IPS-18c (cell line): ENCODE measurements around the gene SNX20.

Experiments used
- H3K4me3 ChIP-seq: 2 replicates; pipeline ENCODE4 v1.7.0; 2013; ENCODE audit warnings: low read depth, mild to moderate bottlenecking, low read length, moderate library complexity; ENCODE audit not compliant: insufficient read depth
- H3K9me3 ChIP-seq: one replicate; pipeline ENCODE4 v1.6.1; 2013; ENCODE audit warnings: mild to moderate bottlenecking, low read length, moderate library complexity; ENCODE audit not compliant: control insufficient read depth, insufficient read depth

SNX20 gene

GRCh38 chr16:50692644-50692998 is 11.5 kb upstream of the SNX20 start:
- no peaks in the 10 kb centered on the region for H3K9me3 ChIP-seq
- no peak overlapping the region for H3K4me3 ChIP-seq

DNA sequence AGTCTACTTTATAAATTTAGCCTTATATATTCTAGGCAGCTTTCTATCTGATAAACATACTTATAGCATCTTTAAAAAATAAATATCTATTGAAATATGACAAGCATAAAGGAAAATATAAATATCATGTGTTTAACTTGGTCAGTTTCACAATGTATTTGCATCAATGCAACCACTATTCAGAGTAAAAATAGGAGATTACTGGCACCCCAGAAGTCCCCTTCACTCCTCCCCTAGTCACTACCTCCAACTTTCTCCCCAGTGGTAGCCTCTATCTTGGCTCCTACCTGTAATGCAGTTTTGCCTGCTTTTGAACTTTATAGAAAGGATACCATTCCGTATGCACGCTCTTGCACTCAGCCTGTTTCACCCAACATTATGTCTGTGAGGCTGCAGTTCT is 9.1 kb upstream of the SNX20 start:
- Histone ChIP-seq H3K4me3 (no peak overlapping the region), H3K9me3 (no peaks in the 10 kb centered on the region)

GRCh38 chr16:50688867-50689266 is 7.8 kb upstream of the SNX20 start:
- no peak overlapping the region for H3K4me3 ChIP-seq
- H3K9me3 ChIP-seq, result no peaks in the 10 kb centered on the region

- H3K4me3 ChIP-seq, result no peak overlapping the region
- H3K9me3 ChIP-seq, result no peaks in the 10 kb centered on the region
Measured at GRCh38 chr16:50688083-50688482, 7.0 kb upstream of the SNX20 start.

- H3K4me3 ChIP-seq, result no peak overlapping the region
- no peaks in the 10 kb centered on the region for H3K9me3 ChIP-seq
Measured at GRCh38 chr16:50685462-50686063, 4.5 kb upstream of the SNX20 start.

DNA sequence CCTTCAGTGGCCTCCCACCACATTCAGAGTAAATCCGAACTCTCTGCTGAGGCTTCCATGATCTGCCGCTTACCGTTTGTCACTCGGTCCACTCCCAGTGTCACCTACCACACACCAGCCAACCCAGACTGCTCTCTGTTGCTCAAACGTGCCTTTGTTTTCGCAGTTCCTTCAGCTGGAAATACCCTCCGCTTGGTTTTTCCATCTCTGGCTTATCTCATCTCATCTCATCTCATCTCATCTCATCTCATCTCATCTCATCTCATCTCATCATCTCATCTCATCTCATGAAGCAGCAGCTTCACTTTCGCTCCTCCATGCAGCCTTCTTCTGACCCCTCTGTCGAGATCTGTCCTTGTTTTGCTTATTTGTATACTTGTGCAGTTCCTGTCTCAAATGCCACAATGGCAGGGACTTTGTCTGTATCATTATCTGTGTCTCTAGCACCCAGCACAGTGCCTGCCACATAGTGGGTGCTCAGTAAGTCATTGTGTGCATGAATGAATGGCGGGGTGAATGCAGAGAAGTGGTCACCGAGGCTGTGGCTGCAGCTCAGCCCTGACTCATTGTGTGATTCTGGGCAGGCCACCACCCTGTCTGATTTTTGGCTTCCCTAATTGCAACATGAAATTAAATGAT is 3.8 kb upstream of the SNX20 start:
- Histone ChIP-seq H3K4me3 (no peak overlapping the region), H3K9me3 (no peaks in the 10 kb centered on the region)

DNA sequence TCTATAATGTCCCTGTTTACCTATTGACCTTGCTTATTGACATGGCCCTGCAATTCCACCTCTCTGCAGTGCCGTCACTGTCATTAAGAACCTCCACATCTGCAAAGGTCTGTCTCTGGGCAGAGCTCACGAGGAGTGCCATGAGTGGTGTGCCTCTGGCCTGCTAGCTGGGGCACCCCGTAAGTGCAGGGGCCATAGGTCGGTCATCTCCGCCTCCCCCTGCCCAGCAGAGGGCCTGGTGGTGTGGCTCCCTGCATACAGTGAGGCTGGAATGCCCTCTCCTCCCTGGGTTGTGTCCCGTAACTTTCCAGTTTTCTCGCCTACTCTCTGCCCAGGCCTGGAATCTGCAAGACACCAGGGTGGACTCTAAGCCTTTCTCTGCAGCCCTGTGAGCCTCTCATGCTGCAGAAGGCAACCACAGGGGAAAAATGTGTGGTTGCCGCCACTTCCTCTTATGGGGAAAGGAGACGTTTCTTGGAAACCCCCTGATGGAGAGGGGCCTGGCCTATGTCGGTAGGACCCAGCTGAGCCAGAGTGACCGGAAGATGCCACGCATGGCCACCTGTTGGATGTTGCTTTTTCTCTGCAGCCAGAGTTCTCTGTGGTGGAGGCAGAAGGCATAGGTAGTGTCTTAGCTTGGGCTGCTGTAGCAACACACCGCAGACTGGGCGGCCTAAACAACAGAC is 2.7 kb upstream of the SNX20 start:
- Histone ChIP-seq H3K4me3 (no peak overlapping the region), H3K9me3 (no peaks in the 10 kb centered on the region)

DNA sequence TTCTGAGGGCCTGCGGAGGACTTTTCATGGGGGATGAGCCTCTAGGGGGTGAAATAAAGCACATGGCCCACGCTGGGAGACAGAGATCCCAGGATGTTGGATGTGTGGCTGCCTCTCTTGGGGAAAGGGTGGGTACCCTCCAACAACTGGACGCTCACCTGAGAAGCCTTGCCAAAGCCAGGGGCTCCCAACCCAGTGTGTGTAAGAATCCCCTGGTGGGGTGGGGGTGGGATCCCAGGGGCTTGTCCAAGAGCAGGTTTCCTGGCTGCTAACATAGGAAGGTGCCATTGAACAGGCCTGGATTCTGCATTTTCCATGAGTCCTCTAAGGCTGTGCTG is 587 bp downstream of the SNX20 start:
- Histone ChIP-seq H3K4me3 (no peak overlapping the region), H3K9me3 (no peaks in the 10 kb centered on the region)

DNA sequence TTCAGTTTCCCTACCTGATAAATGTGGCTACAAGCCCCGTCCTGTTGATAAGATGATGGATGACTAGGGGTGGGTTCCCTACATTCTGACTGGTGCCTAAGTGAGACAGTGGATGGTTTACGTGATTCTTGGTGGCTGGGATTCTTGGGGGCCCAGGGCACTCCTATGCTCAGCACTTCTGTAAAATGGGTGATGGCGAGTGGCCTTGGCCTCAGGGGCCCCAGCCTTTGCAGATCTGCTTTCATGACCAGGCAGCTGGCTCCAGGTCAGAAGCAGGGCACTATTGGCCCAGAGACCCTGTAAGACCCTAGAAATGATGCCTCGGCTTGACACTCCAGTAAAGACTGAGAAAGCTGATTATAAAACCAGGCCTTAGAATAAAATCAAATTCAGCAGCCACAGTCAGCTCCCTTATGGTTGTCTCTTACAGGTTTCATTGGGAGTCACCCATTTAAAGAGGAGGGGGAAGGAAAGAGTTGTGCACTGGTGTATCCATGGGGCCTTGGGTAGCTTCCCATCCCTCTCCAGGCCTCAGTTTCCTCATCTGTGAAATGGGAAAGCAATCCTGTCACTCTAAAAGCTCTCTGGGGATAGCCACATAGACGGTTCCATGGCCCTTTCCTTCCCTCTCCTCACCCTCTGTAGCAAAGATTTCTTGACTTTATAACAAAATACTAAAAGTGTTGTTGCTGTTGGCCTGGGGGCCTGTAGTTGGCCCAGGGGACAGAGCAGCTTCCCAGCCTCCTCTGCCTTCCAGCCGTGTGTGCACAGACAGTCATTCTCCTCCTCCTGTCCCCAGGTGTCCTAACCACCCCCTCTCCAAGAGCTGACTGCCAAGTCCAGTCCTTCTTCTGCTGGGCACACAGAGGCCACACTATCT is 1.2 kb downstream of the SNX20 start:
- H3K9me3 ChIP-seq, result no peaks in the 10 kb centered on the region
- no peak overlapping the region for H3K4me3 ChIP-seq

- Histone ChIP-seq H3K9me3 (no peaks in the 10 kb centered on the region), H3K4me3 (no peak overlapping the region)
Measured at GRCh38 chr16:50679266-50679665, 1.8 kb downstream of the SNX20 start.

- no peaks in the 10 kb centered on the region for H3K9me3 ChIP-seq
- no peak overlapping the region for H3K4me3 ChIP-seq
Measured at GRCh38 chr16:50678531-50678930, 2.6 kb downstream of the SNX20 start.

GRCh38 chr16:50677351-50677750 is 3.8 kb downstream of the SNX20 start:
- no peak overlapping the region for H3K4me3 ChIP-seq
- peaks cover 2% of the 10 kb centered on the region for H3K9me3 ChIP-seq

DNA sequence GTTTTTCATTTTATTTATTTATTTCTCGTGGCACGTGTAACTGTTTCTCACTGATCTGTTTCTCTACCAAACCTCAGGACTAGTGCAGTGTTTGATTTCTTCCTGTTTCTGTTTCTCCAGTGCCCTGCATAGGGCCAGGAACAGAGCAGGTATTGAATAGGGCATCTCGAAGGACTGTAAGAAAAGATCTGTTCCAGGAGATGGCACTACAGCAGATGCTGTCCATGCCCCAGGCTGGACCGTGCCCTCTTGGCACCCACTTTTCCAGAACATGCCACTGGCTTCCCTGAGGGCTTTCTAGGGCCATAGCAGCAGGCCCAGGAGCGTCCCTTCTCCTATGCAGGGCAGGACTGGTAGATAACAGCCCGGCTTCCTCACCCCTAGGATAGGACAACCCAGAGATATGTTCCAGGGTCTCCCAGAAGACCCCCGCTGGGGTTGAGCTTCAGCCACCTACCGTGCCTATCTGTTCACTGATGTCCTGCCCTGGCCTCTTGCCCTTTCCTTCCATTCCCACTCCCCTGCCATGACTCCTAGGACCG is 4.4 kb downstream of the SNX20 start:
- H3K9me3 ChIP-seq, result peaks cover 2% of the 10 kb centered on the region

GRCh38 chr16:50675686-50676610 is 5.2 kb downstream of the SNX20 start:
- Histone ChIP-seq H3K4me3 (no peak overlapping the region), H3K9me3 (peaks cover 4% of the 10 kb centered on the region)

More for the DNA sequence above, 4.4 kb downstream of the SNX20 start:
- H3K4me3 ChIP-seq, result no peak overlapping the region

- no peak overlapping the region for H3K4me3 ChIP-seq
- peaks cover 4% of the 10 kb centered on the region for H3K9me3 ChIP-seq
Measured at GRCh38 chr16:50674831-50675230, 6.3 kb downstream of the SNX20 start.

DNA sequence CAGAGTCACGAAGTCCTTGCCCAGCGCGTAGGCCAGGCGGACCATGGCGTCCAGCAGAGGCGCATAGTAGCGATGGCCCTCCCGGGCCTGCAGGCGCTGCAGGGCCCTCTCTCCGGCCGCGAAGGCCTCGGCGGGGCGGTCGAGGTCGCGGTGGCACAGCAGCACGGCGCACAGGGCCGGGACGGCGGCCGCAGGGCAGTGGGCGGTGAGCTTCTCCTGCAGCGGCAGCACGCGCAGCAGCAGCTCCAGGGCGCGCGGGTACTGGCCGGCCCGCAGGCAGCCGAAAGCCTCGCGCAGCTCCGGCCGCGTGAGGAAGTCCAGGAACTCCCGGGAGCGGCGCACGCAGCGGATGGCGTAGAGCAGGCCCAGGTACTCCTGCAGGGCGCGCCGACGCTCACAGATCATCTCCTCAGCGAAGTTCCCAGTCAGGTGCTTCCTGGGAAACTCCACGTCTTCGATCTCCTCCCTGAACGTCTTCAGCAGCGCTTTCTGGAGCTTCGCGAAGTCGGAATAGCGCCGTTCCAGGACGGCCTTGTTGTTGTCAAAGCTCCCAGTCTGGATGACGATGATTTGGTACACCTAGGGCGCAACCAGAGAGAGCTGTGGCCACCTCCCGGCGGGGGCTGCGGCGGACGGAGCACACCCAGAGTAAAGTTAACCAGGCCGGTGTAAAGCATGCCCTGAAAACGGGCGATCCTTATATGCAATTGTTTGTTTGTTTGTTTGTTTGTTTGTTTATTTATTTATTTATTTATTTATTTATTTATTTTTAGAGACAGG is 7.4 kb downstream of the SNX20 start:
- H3K9me3 ChIP-seq, result peaks cover 4% of the 10 kb centered on the region
- no peak overlapping the region for H3K4me3 ChIP-seq
